ENCODE data around the gene SFXN3. TPM values are rescaled to one million over a fixed set of nuclear protein-coding genes. Genes with fewer than 3 reads are reported as not detected.

The SFXN3 gene
- total and polyA plus RNA-seq, 7 donors: 9.5 to 57.1 (median 17.5) TPM

DNA sequence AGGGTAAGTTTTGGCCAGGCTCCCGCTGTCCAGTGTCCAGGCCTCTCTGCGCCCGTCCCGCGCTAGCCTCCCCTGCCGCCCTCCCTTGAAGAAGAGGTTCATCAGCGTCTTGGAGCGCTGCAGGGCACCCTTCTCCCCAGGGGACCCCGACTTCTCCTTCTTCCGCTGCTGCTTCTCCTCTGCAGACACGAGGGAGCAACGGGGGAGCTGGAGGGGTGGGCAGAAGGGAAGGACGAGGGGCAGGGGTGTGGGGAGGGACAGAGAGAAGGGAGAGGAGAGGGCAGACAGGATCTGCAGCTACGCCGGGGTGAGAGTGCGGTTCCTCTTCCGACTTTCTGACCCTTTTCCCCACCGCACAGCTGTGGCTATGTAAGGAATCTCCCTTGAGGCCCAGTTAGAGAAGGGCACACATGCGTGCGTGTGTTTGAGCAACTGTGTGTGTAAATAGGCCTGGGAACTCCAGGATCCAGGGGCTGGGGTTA, 12.9 kb upstream of the SFXN3 start:
- no peak for DNase-seq
- Histone ChIP-seq H3K27ac (no peak overlapping the region), H3K36me3 (no peaks in the 10 kb centered on the region), H3K4me1 (peaks cover 0 to 20% (median 18%) of the 10 kb centered on the region in 4 donors), H3K27me3 (peaks cover 0 to 18% (median 6%) of the 10 kb centered on the region in 3 donors), H3K4me3 (no peak overlapping the region), H3K9me3 (no peaks in the 10 kb centered on the region)
- no peak for TF ChIP-seq EP300 (IDR thresholded peaks at IDR 0.05)
- TF ChIP-seq CTCF (IDR thresholded peaks at IDR 0.05): no peak
- TF ChIP-seq POLR2AphosphoS5 (IDR thresholded peaks at IDR 0.05): no peak
- TF ChIP-seq POLR2A (IDR thresholded peaks at IDR 0.05): no peak
- intact Hi-C loops (cut with DNase I): no loop called here
- 55 to 81% methylated on average over 20 of the region's 20 CpGs for WGBS, 2 donors

GRCh38 chr10:101018600-101019439, 12.2 kb upstream of the SFXN3 start:
- no peak overlapping the region for H3K4me3 ChIP-seq
- H3K27ac ChIP-seq: no peak overlapping the region

GRCh38 chr10:101019440-101019703, 11.7 kb upstream of the SFXN3 start:
- H3K4me1 ChIP-seq: peaks cover 0 to 8% (median 7%) of the 10 kb centered on the region in 4 donors
- no peak overlapping the region for H3K4me3 ChIP-seq
- intact Hi-C loops (cut with DNase I): no loop called here
- no peaks in the 10 kb centered on the region for H3K9me3 ChIP-seq
- H3K27me3 ChIP-seq: peaks cover 0 to 18% (median 6%) of the 10 kb centered on the region in 3 donors
- no peaks in the 10 kb centered on the region for H3K36me3 ChIP-seq
- TF ChIP-seq CTCF (IDR thresholded peaks at IDR 0.05) (no peak), POLR2AphosphoS5 (IDR thresholded peaks at IDR 0.05) (no peak), EP300 (IDR thresholded peaks at IDR 0.05) (no peak), POLR2A (IDR thresholded peaks at IDR 0.05) (no peak)
- H3K27ac ChIP-seq: no peak overlapping the region
- 43 to 55% methylated on average over 2 of the region's 2 CpGs for WGBS, 2 donors
- no peak for DNase-seq

More at GRCh38 chr10:101018600-101019439, 12.2 kb upstream of the SFXN3 start:
- intact Hi-C loops (cut with DNase I): no loop called here
- H3K9me3 ChIP-seq: no peaks in the 10 kb centered on the region
- no peak for DNase-seq
- WGBS, 2 donors: 25 to 26% methylated on average over 45 of the region's 45 CpGs
- TF ChIP-seq EP300 (IDR thresholded peaks at IDR 0.05) (no peak), POLR2AphosphoS5 (IDR thresholded peaks at IDR 0.05) (no peak), CTCF (IDR thresholded peaks at IDR 0.05) (peak in 3 of 4 experiments; percentile 23 to 61 (median 39))
- peaks cover 0 to 18% (median 6%) of the 10 kb centered on the region in 3 donors for H3K27me3 ChIP-seq
- H3K36me3 ChIP-seq: no peaks in the 10 kb centered on the region
- H3K4me1 ChIP-seq: peaks cover 0 to 13% (median 11%) of the 10 kb centered on the region in 4 donors

GRCh38 chr10:101020427-101021075, 10.5 kb upstream of the SFXN3 start:
- TF ChIP-seq CTCF (IDR thresholded peaks at IDR 0.05) (no peak), POLR2AphosphoS5 (IDR thresholded peaks at IDR 0.05) (no peak), POLR2A (IDR thresholded peaks at IDR 0.05) (no peak), EP300 (IDR thresholded peaks at IDR 0.05) (no peak)

More at GRCh38 chr10:101020427-101021075, 10.5 kb upstream of the SFXN3 start:
- 88 to 89% methylated on average over 10 of the region's 10 CpGs for WGBS, 2 donors
- Histone ChIP-seq H3K4me3 (no peak overlapping the region), H3K27me3 (peaks cover 0 to 18% (median 4%) of the 10 kb centered on the region in 3 donors), H3K27ac (no peak overlapping the region), H3K36me3 (no peaks in the 10 kb centered on the region), H3K9me3 (no peaks in the 10 kb centered on the region), H3K4me1 (peaks cover 0 to 8% (median 6%) of the 10 kb centered on the region in 4 donors)
- DNase-seq: no peak
- intact Hi-C loops (cut with DNase I): no loop called here

All from sigmoid colon (tissue), 7 donors.